IPS-15b (cell line): Measurements from ENCODE around the gene KANTR.
"Not testable (repeated sequence)": the region's sequence is repeated elsewhere in the genome, so short reads cannot be mapped to it uniquely, and the experiment has no call there.

Experiments used
- H3K27me3 ChIP-seq: one replicate; pipeline ENCODE4 v1.6.1; 2013; ENCODE audit warnings: low read length; ENCODE audit not compliant: control insufficient read depth, insufficient read depth
- H3K36me3 ChIP-seq: one replicate; pipeline ENCODE4 v1.6.1; 2013; ENCODE audit warnings: low read length; ENCODE audit not compliant: control insufficient read depth, insufficient read depth
- H3K4me1 ChIP-seq: one replicate; pipeline ENCODE4 v1.6.1; 2013; ENCODE audit warnings: mild to moderate bottlenecking, low read length; ENCODE audit not compliant: control insufficient read depth, insufficient read depth
- H3K4me3 ChIP-seq: one replicate; pipeline ENCODE4 v1.5.1; 2013; ENCODE audit warnings: low read depth, low read length
- H3K9ac ChIP-seq: one replicate; pipeline ENCODE4 v1.6.1; 2013; ENCODE audit warnings: low read depth, mild to moderate bottlenecking, low read length
- H3K9me3 ChIP-seq: one replicate; pipeline ENCODE4 v1.6.1; 2013; ENCODE audit warnings: mild to moderate bottlenecking, low read length; ENCODE audit not compliant: control insufficient read depth, insufficient read depth

KANTR gene

DNA sequence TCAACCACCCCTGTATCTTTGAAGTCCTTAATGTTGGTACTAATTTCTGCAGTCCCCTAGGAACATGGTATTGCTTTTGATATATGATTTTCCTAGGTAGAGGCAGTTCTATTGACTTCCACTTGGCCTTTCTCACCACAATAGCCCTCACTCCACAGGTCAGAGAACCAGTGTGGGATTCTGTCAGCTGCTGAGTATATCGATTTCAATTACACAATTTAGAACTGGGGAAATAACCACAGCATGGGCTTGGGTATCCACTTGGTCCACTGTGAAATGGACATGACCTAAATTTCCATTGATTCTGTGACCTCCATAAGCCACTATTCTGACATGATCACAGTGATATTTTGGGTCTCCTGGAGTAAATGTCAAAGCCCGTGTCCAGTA, 62.3 kb downstream of the KANTR start:
- Histone ChIP-seq H3K36me3 (no peaks in the 10 kb centered on the region), H3K4me1 (no peaks in the 10 kb centered on the region), H3K4me3 (no peak overlapping the region), H3K9ac (no peak overlapping the region), H3K27me3 (no peaks in the 10 kb centered on the region), H3K9me3 (peaks cover 9% of the 10 kb centered on the region)

GRCh38 chrX:53159184-53159583, 65.2 kb downstream of the KANTR start:
- H3K27me3 ChIP-seq = no peaks in the 10 kb centered on the region
- H3K36me3 ChIP-seq = no peaks in the 10 kb centered on the region
- H3K4me1 ChIP-seq = peaks cover 2% of the 10 kb centered on the region
- H3K9ac ChIP-seq = no peak overlapping the region
- H3K4me3 ChIP-seq = no peak overlapping the region
- H3K9me3 ChIP-seq = no peaks in the 10 kb centered on the region

DNA sequence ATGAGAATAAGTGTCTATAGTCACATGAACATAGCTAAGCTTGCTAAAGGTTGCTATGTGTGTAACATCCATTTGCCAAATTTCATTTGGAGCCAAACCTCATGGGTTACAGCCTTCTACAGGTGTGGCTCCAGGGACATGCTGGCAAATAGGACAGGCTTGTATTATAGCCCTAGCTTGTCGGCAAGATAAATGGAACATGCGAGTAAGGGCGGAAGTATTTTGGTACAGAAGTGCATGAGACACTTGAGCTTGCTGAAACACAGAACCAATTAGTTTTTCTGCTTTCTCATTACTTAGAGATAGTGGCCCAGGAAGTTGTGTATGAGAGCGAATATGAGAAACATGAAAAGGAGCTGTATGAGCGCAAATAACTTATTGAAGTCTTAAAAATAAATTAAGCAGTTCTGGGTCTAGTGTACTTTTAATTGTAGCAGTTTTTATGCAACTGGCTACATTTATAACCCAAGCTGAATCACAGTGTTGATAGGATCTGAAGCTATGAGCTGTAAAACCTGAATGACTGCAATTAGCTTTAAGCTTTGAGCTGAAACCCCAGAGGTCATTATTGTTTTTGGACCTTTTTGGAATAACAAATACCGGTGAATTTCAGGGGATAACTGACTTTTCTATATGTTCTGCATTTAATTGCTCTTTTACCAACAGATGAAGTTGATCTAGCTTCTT, 66.5 kb downstream of the KANTR start:
- no peaks in the 10 kb centered on the region for H3K9me3 ChIP-seq
- H3K9ac ChIP-seq = no peak overlapping the region
- H3K4me1 ChIP-seq = peaks cover 2% of the 10 kb centered on the region
- H3K36me3 ChIP-seq = no peaks in the 10 kb centered on the region
- H3K4me3 ChIP-seq = no peak overlapping the region
- H3K27me3 ChIP-seq = no peaks in the 10 kb centered on the region

DNA sequence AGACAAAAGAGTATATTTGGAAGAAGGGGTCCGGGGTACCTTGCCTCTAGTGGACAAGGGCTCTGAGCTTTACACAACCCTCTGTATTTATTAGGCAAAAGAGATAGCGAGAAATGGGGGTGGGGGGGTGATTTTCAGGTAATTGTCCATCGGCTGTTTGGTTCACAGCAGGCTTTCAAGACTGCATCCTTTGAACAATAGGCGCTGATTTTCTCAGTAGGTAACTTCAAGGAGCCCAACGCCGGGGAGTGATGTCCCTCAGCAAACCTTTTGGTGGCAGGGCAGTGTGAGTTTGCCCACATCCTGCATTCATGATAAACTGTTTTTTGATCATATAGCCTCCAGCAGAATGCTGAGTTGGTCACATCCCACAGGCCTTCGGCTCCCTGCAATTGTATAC, 69.5 kb downstream of the KANTR start:
- peaks cover 2% of the 10 kb centered on the region for H3K4me1 ChIP-seq
- H3K27me3 ChIP-seq = no peaks in the 10 kb centered on the region
- no peak overlapping the region for H3K4me3 ChIP-seq
- no peak overlapping the region for H3K9ac ChIP-seq
- no peaks in the 10 kb centered on the region for H3K9me3 ChIP-seq
- H3K36me3 ChIP-seq = no peaks in the 10 kb centered on the region

GRCh38 chrX:53164566-53164965, 70.6 kb downstream of the KANTR start:
- H3K4me1 ChIP-seq, H3K9me3 ChIP-seq, H3K36me3 ChIP-seq, H3K4me3 ChIP-seq, H3K9ac ChIP-seq, H3K27me3 ChIP-seq: not testable (repeated sequence)

DNA sequence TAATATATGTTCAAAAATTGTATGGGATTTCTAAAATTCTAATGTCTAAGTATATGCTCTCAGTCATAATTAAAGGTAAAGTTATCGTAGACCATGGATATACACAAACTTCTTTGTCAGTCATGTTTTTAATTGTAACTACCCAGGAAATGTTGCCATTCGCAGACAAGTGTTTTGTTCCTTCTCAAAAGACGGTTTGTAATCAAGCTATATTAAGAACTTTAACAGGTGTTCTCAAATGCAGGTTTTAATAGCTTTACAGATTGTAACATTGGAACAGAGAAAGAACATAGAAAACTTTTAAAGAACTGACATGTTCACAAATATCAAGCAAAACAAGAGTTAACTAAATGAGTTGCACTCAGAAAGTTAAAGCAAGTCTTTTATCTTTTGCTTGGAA, 72.2 kb downstream of the KANTR start:
- H3K9ac ChIP-seq = no peak overlapping the region
- H3K36me3 ChIP-seq = no peaks in the 10 kb centered on the region
- H3K4me1 ChIP-seq = peaks cover 2% of the 10 kb centered on the region
- no peaks in the 10 kb centered on the region for H3K9me3 ChIP-seq
- H3K4me3 ChIP-seq = no peak overlapping the region
- no peaks in the 10 kb centered on the region for H3K27me3 ChIP-seq

GRCh38 chrX:53171356-53171755, 77.4 kb downstream of the KANTR start:
- H3K4me1 ChIP-seq = no peaks in the 10 kb centered on the region
- H3K9me3 ChIP-seq = no peaks in the 10 kb centered on the region
- no peak overlapping the region for H3K4me3 ChIP-seq
- no peaks in the 10 kb centered on the region for H3K36me3 ChIP-seq
- no peaks in the 10 kb centered on the region for H3K27me3 ChIP-seq
- no peak overlapping the region for H3K9ac ChIP-seq
